Neural progenitor cell (in vitro differentiated cells): ENCODE measurements around the gene ORMDL3.

ENCODE experiments used
- CTCF ChIP-seq: fragments of 200-600 bp; sonication (generic); IDR thresholded peaks from 2 replicates; pipeline ENCODE4 v1.5.1; 2017; ENCODE audit warnings: antibody characterized with exemption, mild to moderate bottlenecking
- EZH2 ChIP-seq: fragments of 200-600 bp; sonication (generic); IDR thresholded peaks from 2 replicates; pipeline ENCODE4 v1.6.1; 2017; ENCODE audit warnings: antibody characterized with exemption, mild to moderate bottlenecking, moderate library complexity
- EZH2phosphoT487 ChIP-seq: fragments of 200-600 bp; sonication (generic); IDR thresholded peaks from 2 replicates; pipeline ENCODE4 v1.6.1; 2017; ENCODE audit warnings: antibody characterized with exemption

GRCh38 chr17:39970157-39970692, 42.8 kb upstream of the ORMDL3 start:
- no peak for TF ChIP-seq CTCF
- TF ChIP-seq EZH2: no peak
- TF ChIP-seq EZH2phosphoT487: no peak
